ENCODE measurements around the gene PIK3CG. TPM values are rescaled to one million over a fixed set of nuclear protein-coding genes. Genes with fewer than 3 reads are reported as not detected.
"Not testable (repeated sequence)": the region's sequence is repeated elsewhere in the genome, so short reads cannot be mapped to it uniquely, and the experiment has no call there.

PIK3CG gene
- total RNA-seq, 1 donor from 2014 or later: 2.0 TPM

DNA sequence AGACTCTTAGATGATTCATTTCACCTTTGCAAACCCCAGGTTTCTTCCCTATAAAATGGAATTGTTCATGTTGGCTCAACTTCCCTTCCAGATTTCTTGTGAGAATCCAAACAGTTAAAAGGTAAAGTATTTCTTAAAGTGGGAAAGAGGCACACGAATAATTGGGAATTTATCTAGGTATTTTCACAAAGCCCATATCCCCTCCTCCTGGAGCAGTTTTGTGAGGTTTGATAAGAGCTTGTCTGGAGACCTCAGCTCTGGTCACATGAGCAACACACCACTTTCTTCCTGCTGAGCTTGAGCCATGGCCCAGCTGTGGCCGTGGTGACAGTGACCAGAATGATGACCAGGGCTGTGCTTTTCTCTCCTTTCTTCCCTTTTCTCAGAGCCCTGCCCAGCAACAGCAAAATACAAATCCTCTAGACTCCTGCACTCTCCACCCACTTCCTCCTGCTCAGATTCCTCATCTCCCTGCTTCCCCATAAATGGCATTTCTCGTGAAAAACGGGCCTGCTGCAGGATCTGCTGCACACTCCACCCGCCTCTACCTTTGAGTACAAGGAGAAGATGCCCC lies 87.7 kb downstream of the PIK3CG start:
- Histone ChIP-seq H3K4me1 (no peaks in the 10 kb centered on the region), H3K27ac (no peak overlapping the region), H3K36me3 (no peaks in the 10 kb centered on the region), H3K9me3 (peaks cover 0 to 3% of the 10 kb centered on the region in 2 donors), H3K4me3 (no peak overlapping the region), H3K27me3 (no peaks in the 10 kb centered on the region)
- DNase-seq (ENCODE audit: low spot score in 2 of 2): peak; percentile 33 to 73
- TF ChIP-seq, protein P1, sequence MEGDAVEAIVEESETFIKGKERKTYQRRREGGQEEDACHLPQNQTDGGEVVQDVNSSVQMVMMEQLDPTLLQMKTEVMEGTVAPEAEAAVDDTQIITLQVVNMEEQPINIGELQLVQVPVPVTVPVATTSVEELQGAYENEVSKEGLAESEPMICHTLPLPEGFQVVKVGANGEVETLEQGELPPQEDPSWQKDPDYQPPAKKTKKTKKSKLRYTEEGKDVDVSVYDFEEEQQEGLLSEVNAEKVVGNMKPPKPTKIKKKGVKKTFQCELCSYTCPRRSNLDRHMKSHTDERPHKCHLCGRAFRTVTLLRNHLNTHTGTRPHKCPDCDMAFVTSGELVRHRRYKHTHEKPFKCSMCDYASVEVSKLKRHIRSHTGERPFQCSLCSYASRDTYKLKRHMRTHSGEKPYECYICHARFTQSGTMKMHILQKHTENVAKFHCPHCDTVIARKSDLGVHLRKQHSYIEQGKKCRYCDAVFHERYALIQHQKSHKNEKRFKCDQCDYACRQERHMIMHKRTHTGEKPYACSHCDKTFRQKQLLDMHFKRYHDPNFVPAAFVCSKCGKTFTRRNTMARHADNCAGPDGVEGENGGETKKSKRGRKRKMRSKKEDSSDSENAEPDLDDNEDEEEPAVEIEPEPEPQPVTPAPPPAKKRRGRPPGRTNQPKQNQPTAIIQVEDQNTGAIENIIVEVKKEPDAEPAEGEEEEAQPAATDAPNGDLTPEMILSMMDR (IDR thresholded peaks at IDR 0.05): no peak
- intact Hi-C loops (cut with DNase I): no loop called here

DNA sequence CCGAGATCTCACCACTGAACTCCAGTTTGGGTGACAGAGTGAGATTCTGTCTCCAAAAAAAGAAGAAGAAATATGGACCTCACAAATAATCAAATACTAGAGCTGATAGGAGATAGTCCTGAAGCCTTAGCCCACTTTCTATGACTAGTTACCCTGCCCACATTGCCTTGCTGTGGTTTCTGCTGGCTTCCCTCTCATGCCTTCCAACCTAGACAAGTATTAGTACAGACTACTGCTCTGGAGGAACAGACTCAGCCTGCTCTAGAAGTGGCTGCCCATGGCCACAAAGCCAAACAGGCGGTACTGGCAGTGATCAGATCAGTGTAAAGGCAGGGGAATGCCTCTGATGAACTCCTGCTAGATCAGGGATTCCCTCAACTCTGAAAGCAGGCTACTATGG lies 89.8 kb downstream of the PIK3CG start:
- TF ChIP-seq, protein P1 (IDR thresholded peaks at IDR 0.05): no peak

DNA sequence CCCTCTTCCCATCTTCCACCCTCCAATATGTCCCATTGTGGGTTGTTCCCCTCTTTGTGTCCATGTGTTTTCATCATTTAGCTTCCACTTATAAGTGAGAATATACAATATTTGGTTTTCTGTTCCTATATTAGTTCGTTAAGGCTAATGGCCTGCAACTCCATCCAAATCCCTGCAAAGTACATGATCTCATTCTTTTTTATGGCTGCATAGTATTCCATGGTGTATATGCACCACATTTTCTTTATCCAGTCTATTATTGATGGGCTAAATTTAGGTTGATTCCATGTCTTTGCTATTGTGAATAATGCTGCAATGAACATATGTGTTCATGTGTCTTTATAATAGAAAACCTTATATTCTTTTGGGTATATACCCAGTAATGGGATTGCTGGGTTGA lies 90.8 kb downstream of the PIK3CG start:
- H3K27me3 ChIP-seq; intact Hi-C loops (cut with DNase I); H3K36me3 ChIP-seq; H3K4me3 ChIP-seq; H3K27ac ChIP-seq; H3K4me1 ChIP-seq; DNase-seq (ENCODE audit: low spot score in 2 of 2); H3K9me3 ChIP-seq: not testable (repeated sequence)

More for the DNA sequence above, 89.8 kb downstream of the PIK3CG start:
- Histone ChIP-seq H3K4me1 (no peaks in the 10 kb centered on the region), H3K36me3 (no peaks in the 10 kb centered on the region), H3K9me3 (peaks cover 0 to 3% of the 10 kb centered on the region in 2 donors), H3K27me3 (no peaks in the 10 kb centered on the region), H3K27ac (no peak overlapping the region), H3K4me3 (no peak overlapping the region)
- DNase-seq (ENCODE audit: low spot score in 2 of 2): no peak
- intact Hi-C loops (cut with DNase I): no loop called here

Other genes with a start within 250 kb of the PIK3CG start
- gene CCDC71L, start 204.1 kb upstream of the PIK3CG start, total RNA-seq: 46.6 TPM
- gene PRKAR2B, start 179.4 kb downstream of the PIK3CG start, total RNA-seq: 10.5 TPM

Measured in ascending aorta (tissue), 2 donors.